GM23338 (cell line): ENCODE data around the gene FTL. TPM values are rescaled to one million over a fixed set of nuclear protein-coding genes. Genes with fewer than 3 reads are reported as not detected.

Experiments
- ATAC-seq: fragments of 200-7000 bp; cut with Tn5 transposase; 3 replicates; pipeline ENCODE4 v1.9.1; 2020
- DNase-seq: peaks from one replicate; pipeline ENCODE4 v3.0.0-alpha.2; 2015; ENCODE audit warnings: low spot score
- H2AFZ ChIP-seq: fragments of 200-600 bp; sonication (generic); 2 replicates; pipeline ENCODE4 v1.8.0; 2016; ENCODE audit warnings: antibody characterized with exemption, mild to moderate bottlenecking, moderate library complexity
- H3F3A ChIP-seq: fragments of 200-600 bp; sonication (generic); replicated peaks from 2 replicates; pipeline ENCODE4 v1.8.0; 2017; ENCODE audit warnings: antibody characterized with exemption, mixed run types, low read depth
- H3K27ac ChIP-seq: fragments of 200-600 bp; sonication (generic); 2 replicates; pipeline ENCODE4 v1.6.1; 2016; ENCODE audit warnings: low read depth
- H3K27me3 ChIP-seq: fragments of 200-600 bp; sonication (generic); 2 replicates; pipeline ENCODE4 v1.8.0; 2016; ENCODE audit warnings: mild to moderate bottlenecking, mixed run types, moderate library complexity; ENCODE audit not compliant: insufficient read depth
- H3K36me3 ChIP-seq: fragments of 200-600 bp; sonication (generic); 2 replicates; pipeline ENCODE4 v1.8.0; 2016; ENCODE audit warnings: mild to moderate bottlenecking; ENCODE audit not compliant: insufficient read depth
- H3K4me1 ChIP-seq: fragments of 200-600 bp; sonication (generic); 2 replicates; pipeline ENCODE4 v1.8.0; 2016; ENCODE audit warnings: mild to moderate bottlenecking, moderate library complexity; ENCODE audit not compliant: insufficient read depth
- H3K4me2 ChIP-seq: fragments of 200-600 bp; sonication (generic); 2 replicates; pipeline ENCODE4 v1.7.1; 2017; ENCODE audit warnings: mixed run types
- H3K4me3 ChIP-seq: fragments of 200-600 bp; sonication (generic); 2 replicates; pipeline ENCODE4 v1.6.1; 2016; ENCODE audit warnings: mixed run types
- H3K79me2 ChIP-seq: fragments of 200-600 bp; sonication (generic); replicated peaks from 2 replicates; pipeline ENCODE4 v1.8.0; 2017; ENCODE audit warnings: mild to moderate bottlenecking; ENCODE audit not compliant: insufficient read depth
- H3K9me2 ChIP-seq: fragments of 200-600 bp; sonication (generic); 2 replicates; pipeline ENCODE4 v1.8.0; 2017; ENCODE audit not compliant: insufficient read depth
- H4K20me1 ChIP-seq: fragments of 200-600 bp; sonication (generic); replicated peaks from 2 replicates; pipeline ENCODE4 v1.8.0; 2017; ENCODE audit warnings: mild to moderate bottlenecking; ENCODE audit not compliant: insufficient read depth
- H3K27ac Mint-ChIP-seq: 2 replicates; pipeline ENCODE4 v1.8.0; 2020; ENCODE audit warnings: inconsistent platforms, mild to moderate bottlenecking, moderate library complexity, mixed read lengths
- H3K27me3 Mint-ChIP-seq: 3 replicates; pipeline ENCODE4 v1.8.0; 2022; ENCODE audit warnings: low read depth, mild to moderate bottlenecking, moderate library complexity, mixed read lengths, inconsistent platforms; ENCODE audit not compliant: insufficient read depth, poor library complexity
- H3K36me3 Mint-ChIP-seq: 3 replicates; pipeline ENCODE4 v1.8.0; 2021; ENCODE audit warnings: low read depth, mild to moderate bottlenecking, inconsistent platforms, moderate library complexity, mixed read lengths
- H3K4me1 Mint-ChIP-seq: 3 replicates; pipeline ENCODE4 v1.8.0; 2020; ENCODE audit warnings: mild to moderate bottlenecking, inconsistent platforms, mixed read lengths
- H3K4me3 Mint-ChIP-seq: 3 replicates; pipeline ENCODE4 v1.8.0; 2021; ENCODE audit warnings: moderate library complexity, mild to moderate bottlenecking, inconsistent platforms, mixed read lengths
- H3K9me3 Mint-ChIP-seq: 3 replicates; pipeline ENCODE4 v1.8.0; 2020; ENCODE audit warnings: moderate library complexity, mild to moderate bottlenecking, inconsistent platforms, mixed read lengths
- CREB1 ChIP-seq: fragments of 250-450 bp; sonication (Bioruptor Pico); IDR thresholded peaks from 2 replicates; pipeline ENCODE4 v1.5.0; 2020; ENCODE audit warnings: low read depth, mild to moderate bottlenecking, moderate library complexity
- CTCF ChIP-seq, 2 experiments: fragments of 200-600 bp in 1 of 2; sonication (generic) in 1 of 2; conservative IDR thresholded peaks; 2 replicates each; pipeline versions ENCODE4 v1.5.1 to v1.6.1; 2016 to 2017; ENCODE audit warnings: antibody characterized with exemption in 2 of 2, low read depth in 2 of 2, mild to moderate bottlenecking in 2 of 2, moderate library complexity in 1 of 2
- ETS1 ChIP-seq: IDR thresholded peaks from 2 replicates; pipeline ENCODE4 v1.6.1; 2016; ENCODE audit warnings: antibody characterized with exemption
- EZH2 ChIP-seq: fragments of 200-600 bp; sonication (generic); IDR thresholded peaks from one replicate; pipeline ENCODE4 v1.8.0; 2017; ENCODE audit warnings: antibody characterized with exemption, mild to moderate bottlenecking, low read depth; ENCODE audit not compliant: unreplicated experiment
- EZH2phosphoT487 ChIP-seq: fragments of 200-600 bp; sonication (generic); IDR thresholded peaks from one replicate; pipeline ENCODE4 v1.8.1; 2018; ENCODE audit warnings: antibody characterized with exemption; ENCODE audit not compliant: unreplicated experiment
- JUNB ChIP-seq: IDR thresholded peaks from one replicate; pipeline ENCODE4 v1.6.1; 2016; ENCODE audit warnings: antibody characterized with exemption; ENCODE audit not compliant: unreplicated experiment
- NANOG ChIP-seq: IDR thresholded peaks from 2 replicates; pipeline ENCODE4 v1.6.1; 2016; ENCODE audit warnings: antibody characterized with exemption, borderline replicate concordance
- POLR2AphosphoS5 ChIP-seq: IDR thresholded peaks from 2 replicates; pipeline ENCODE4 v1.6.1; 2016; ENCODE audit warnings: antibody characterized with exemption, low read depth
- STAT1 ChIP-seq: IDR thresholded peaks from one replicate; pipeline ENCODE4 v1.6.1; 2016; ENCODE audit warnings: antibody characterized with exemption; ENCODE audit not compliant: unreplicated experiment
- ZNF114 ChIP-seq: fragments of 250-450 bp; sonication (Bioruptor Pico); IDR thresholded peaks from 2 replicates; pipeline ENCODE4 v1.5.0; 2020; ENCODE audit warnings: mild to moderate bottlenecking, moderate library complexity
- ZNF331 ChIP-seq: fragments of 250-450 bp; sonication (Bioruptor Pico); IDR thresholded peaks from 2 replicates; pipeline ENCODE4 v1.5.0; 2020; ENCODE audit warnings: low read depth, mild to moderate bottlenecking, moderate library complexity
- ZNF462 ChIP-seq: fragments of 250-450 bp; sonication (Bioruptor Pico); IDR thresholded peaks from 2 replicates; pipeline ENCODE4 v1.5.0; 2020; ENCODE audit warnings: mild to moderate bottlenecking, moderate library complexity
- polyA plus RNA-seq: library from polyadenylated mRNA; unstranded; fragments of >200 nt; fragmentation: Nextera tagmentation; extraction: Ambion mirVana; gene quantifications from 2 replicates; pipeline ENCODE4 v1.2.1, GENCODE V29; 2016
- total RNA-seq: library from RNA; depleted of rRNA; stranded (reverse); fragments of >200 nt; shearing (Covaris generic); gene quantifications from 2 replicates; pipeline ENCODE4 v1.2.3, GENCODE V29; 2014

FTL gene
- total and polyA plus RNA-seq, 2 experiments from 2014 or later, result 2,064 to 5,436 TPM

- Histone ChIP-seq H3K36me3 (peaks cover 13% of the 10 kb centered on the region), H3K27ac (no peak overlapping the region), H3K4me2 (no peak overlapping the region), H3K9me2 (no peaks in the 10 kb centered on the region), H3F3A (peaks cover 37% of the 10 kb centered on the region), H3K4me3 (no peak overlapping the region), H4K20me1 (peaks cover 11% of the 10 kb centered on the region), H3K4me1 (peaks cover 5% of the 10 kb centered on the region; the same call in 1 of the 2 replicates), H3K79me2 (peaks cover 19% of the 10 kb centered on the region), H2AFZ (no peak overlapping the region), H3K27me3 (no peaks in the 10 kb centered on the region)
- ATAC-seq (peak; percentile 12), DNase-seq (peak; percentile 77)
- no peak for TF ChIP-seq POLR2AphosphoS5
- TF ChIP-seq JUNB, result no peak
- no peak for TF ChIP-seq CREB1 (CRISPR knock-in tag)
- no peak for TF ChIP-seq EZH2
- no peak for TF ChIP-seq CTCF (conservative IDR thresholded peaks at IDR 0.05; ENCODE audit: low read depth in 2 of 2)
- TF ChIP-seq ZNF462 (CRISPR knock-in tag), result no peak
- no peak for TF ChIP-seq ETS1
- no peak for TF ChIP-seq STAT1
- no peak for TF ChIP-seq NANOG
- TF ChIP-seq ZNF331 (CRISPR knock-in tag), result no peak
- no peak for TF ChIP-seq ZNF114 (CRISPR knock-in tag)
- no peak for TF ChIP-seq EZH2phosphoT487
- peaks cover 38% of the 10 kb centered on the region for H3K27me3 Mint-ChIP-seq
- no peak overlapping the region for H3K4me3 Mint-ChIP-seq
- H3K4me1 Mint-ChIP-seq, result peaks cover 20% of the 10 kb centered on the region
- H3K9me3 Mint-ChIP-seq, result peaks cover 13% of the 10 kb centered on the region
- H3K27ac Mint-ChIP-seq, result no peak overlapping the region
- peaks cover 55% of the 10 kb centered on the region for H3K36me3 Mint-ChIP-seq
These were observed 4.4 kb downstream of the FTL start for GRCh38 chr19:48969276-48970138.
